OCI-LY1 (cell line): ENCODE results near the gene RAP2C.

Experiments used
- H2AFZ ChIP-seq: fragments of 200-600 bp; sonication (generic), shearing (Covaris generic); 2 replicates; pipeline ENCODE4 v1.6.0; 2014; ENCODE audit warnings: antibody characterized with exemption, mild to moderate bottlenecking, low read length
- H3F3A ChIP-seq: fragments of 200-600 bp; sonication (generic), shearing (Covaris generic); 2 replicates; pipeline ENCODE4 v1.6.0; 2014; ENCODE audit warnings: mild to moderate bottlenecking, antibody characterized with exemption, low read length, moderate library complexity; ENCODE audit not compliant: insufficient read depth
- H3K27ac ChIP-seq: fragments of 200-600 bp; sonication (generic); 2 replicates; pipeline ENCODE4 v1.5.1; 2014; ENCODE audit warnings: low read length, mixed run types, mild to moderate bottlenecking, low read depth; ENCODE audit not compliant: poor library complexity, severe bottlenecking
- H3K27me3 ChIP-seq: fragments of 200-600 bp; sonication (generic); 2 replicates; pipeline ENCODE4 v1.6.0; 2014; ENCODE audit warnings: antibody characterized with exemption, mild to moderate bottlenecking, low read length, moderate library complexity; ENCODE audit not compliant: insufficient read depth
- H3K36me3 ChIP-seq: fragments of 200-600 bp; sonication (generic); 2 replicates; pipeline ENCODE4 v1.6.1; 2014; ENCODE audit warnings: mild to moderate bottlenecking, antibody characterized with exemption, low read length, moderate library complexity, mixed read lengths; ENCODE audit not compliant: insufficient read depth
- H3K4me1 ChIP-seq: fragments of 200-600 bp; sonication (generic); 2 replicates; pipeline ENCODE4 v1.5.1; 2014; ENCODE audit warnings: mild to moderate bottlenecking, low read length, moderate library complexity; ENCODE audit not compliant: insufficient read depth, severe bottlenecking
- H3K4me2 ChIP-seq: fragments of 200-600 bp; sonication (generic), shearing (Covaris generic); 2 replicates; pipeline ENCODE4 v1.6.1; 2014; ENCODE audit warnings: low read length
- H3K4me3 ChIP-seq: fragments of 200-600 bp; sonication (generic); 2 replicates; pipeline ENCODE4 v1.5.1; 2014; ENCODE audit warnings: low read length, low read depth, mild to moderate bottlenecking, mixed read lengths; ENCODE audit not compliant: poor library complexity, severe bottlenecking
- H3K79me2 ChIP-seq: fragments of 200-600 bp; shearing (Covaris generic); 2 replicates; pipeline ENCODE4 v1.6.1; 2016; ENCODE audit warnings: mixed run types, low read length, mixed read lengths; ENCODE audit not compliant: insufficient read depth
- H3K9ac ChIP-seq: fragments of 200-600 bp; sonication (generic), shearing (Covaris generic); 2 replicates; pipeline ENCODE4 v1.6.1; 2014; ENCODE audit warnings: mild to moderate bottlenecking, low read length, mixed read lengths
- H3K9me2 ChIP-seq: fragments of 200-600 bp; sonication (generic), shearing (Covaris generic); 2 replicates; pipeline ENCODE4 v1.6.1; 2014; ENCODE audit warnings: low read depth, mild to moderate bottlenecking, low read length, mixed read lengths
- H3K9me3 ChIP-seq: fragments of 200-600 bp; shearing (Covaris generic); 2 replicates; pipeline ENCODE4 v1.6.1; 2014; ENCODE audit warnings: low read length, mixed read lengths
- H4K20me1 ChIP-seq: fragments of 200-600 bp; sonication (generic), shearing (Covaris generic); 2 replicates; pipeline ENCODE4 v1.6.0; 2016; ENCODE audit warnings: mild to moderate bottlenecking, low read length; ENCODE audit not compliant: insufficient read depth
- EZH2 ChIP-seq: fragments of 200-600 bp; sonication (generic), shearing (Covaris generic); IDR thresholded peaks from 2 replicates; pipeline ENCODE4 v1.8.0; 2017; ENCODE audit warnings: borderline replicate concordance, mixed run types, mild to moderate bottlenecking, antibody characterized with exemption, low read length, moderate library complexity, mixed read lengths
- TF ChIP-seq, protein P1 (sequence below): fragments of 200-600 bp; sonication (generic), shearing (Covaris generic); IDR thresholded peaks from 2 replicates; pipeline ENCODE4 v1.5.1; 2017; ENCODE audit warnings: mild to moderate bottlenecking, antibody characterized with exemption, low read length, moderate library complexity, mixed read lengths

RAP2C gene

DNA sequence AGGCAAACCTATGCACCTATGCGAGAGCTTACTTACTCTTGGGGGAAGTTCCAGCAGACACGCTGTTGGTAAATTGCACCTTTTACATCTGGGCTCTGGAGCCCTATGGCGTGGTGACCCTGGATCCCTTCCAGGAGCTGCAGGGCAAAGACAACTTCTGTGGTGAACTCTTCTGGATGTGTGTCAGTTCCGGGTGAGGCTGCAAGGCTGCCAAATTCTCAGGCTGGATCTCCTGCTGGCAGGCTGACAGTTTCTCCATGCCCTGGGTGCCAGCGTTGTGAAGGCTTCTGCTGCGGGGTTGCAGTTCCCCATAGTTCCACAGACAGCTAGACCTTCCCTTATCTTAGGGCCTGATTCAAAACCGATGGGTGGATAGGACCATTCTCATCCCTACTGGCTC is 37.9 kb downstream of the RAP2C start:
- H2AFZ ChIP-seq: no peak overlapping the region
- no peaks in the 10 kb centered on the region for H3K27me3 ChIP-seq
- TF ChIP-seq EZH2: no peak
- TF ChIP-seq, protein P1, sequence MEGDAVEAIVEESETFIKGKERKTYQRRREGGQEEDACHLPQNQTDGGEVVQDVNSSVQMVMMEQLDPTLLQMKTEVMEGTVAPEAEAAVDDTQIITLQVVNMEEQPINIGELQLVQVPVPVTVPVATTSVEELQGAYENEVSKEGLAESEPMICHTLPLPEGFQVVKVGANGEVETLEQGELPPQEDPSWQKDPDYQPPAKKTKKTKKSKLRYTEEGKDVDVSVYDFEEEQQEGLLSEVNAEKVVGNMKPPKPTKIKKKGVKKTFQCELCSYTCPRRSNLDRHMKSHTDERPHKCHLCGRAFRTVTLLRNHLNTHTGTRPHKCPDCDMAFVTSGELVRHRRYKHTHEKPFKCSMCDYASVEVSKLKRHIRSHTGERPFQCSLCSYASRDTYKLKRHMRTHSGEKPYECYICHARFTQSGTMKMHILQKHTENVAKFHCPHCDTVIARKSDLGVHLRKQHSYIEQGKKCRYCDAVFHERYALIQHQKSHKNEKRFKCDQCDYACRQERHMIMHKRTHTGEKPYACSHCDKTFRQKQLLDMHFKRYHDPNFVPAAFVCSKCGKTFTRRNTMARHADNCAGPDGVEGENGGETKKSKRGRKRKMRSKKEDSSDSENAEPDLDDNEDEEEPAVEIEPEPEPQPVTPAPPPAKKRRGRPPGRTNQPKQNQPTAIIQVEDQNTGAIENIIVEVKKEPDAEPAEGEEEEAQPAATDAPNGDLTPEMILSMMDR: no peak
- H3K4me2 ChIP-seq: no peak overlapping the region
- no peak overlapping the region for H3K27ac ChIP-seq
- H3F3A ChIP-seq: no peaks in the 10 kb centered on the region
- H3K36me3 ChIP-seq: no peaks in the 10 kb centered on the region
- no peaks in the 10 kb centered on the region for H3K9me2 ChIP-seq
- no peaks in the 10 kb centered on the region for H3K9me3 ChIP-seq
- no peaks in the 10 kb centered on the region for H3K4me1 ChIP-seq
- H3K4me3 ChIP-seq: no peak overlapping the region
- no peak overlapping the region for H3K9ac ChIP-seq
- no peaks in the 10 kb centered on the region for H3K79me2 ChIP-seq
- H4K20me1 ChIP-seq: no peaks in the 10 kb centered on the region

DNA sequence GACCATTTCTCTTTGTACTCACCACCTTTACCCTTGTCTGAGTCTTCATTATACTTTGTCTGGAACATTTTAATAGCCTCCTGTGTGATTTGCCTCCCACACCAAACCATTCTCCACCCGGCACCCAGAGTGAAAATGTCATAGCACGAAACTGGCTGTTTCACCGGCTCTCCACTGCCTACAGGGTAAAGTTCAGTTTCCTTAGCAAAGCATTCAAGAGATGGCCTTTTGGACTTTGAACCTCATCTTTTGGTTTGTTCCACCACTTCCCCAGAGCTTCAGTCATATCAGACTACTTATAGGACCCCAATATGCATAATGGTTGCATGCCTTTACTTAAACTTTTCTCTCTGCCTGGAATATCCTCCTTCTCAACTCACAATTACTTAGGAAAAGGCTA is 38.3 kb downstream of the RAP2C start:
- Histone ChIP-seq H3K4me2 (no peak overlapping the region), H3K4me1 (no peaks in the 10 kb centered on the region), H2AFZ (no peak overlapping the region), H3K79me2 (no peaks in the 10 kb centered on the region), H3K9me3 (no peaks in the 10 kb centered on the region), H3K4me3 (no peak overlapping the region), H3K27ac (no peak overlapping the region), H4K20me1 (no peaks in the 10 kb centered on the region), H3K27me3 (no peaks in the 10 kb centered on the region), H3F3A (no peaks in the 10 kb centered on the region), H3K36me3 (no peaks in the 10 kb centered on the region), H3K9me2 (no peaks in the 10 kb centered on the region), H3K9ac (no peak overlapping the region)
- TF ChIP-seq, protein P1: no peak
- no peak for TF ChIP-seq EZH2

DNA sequence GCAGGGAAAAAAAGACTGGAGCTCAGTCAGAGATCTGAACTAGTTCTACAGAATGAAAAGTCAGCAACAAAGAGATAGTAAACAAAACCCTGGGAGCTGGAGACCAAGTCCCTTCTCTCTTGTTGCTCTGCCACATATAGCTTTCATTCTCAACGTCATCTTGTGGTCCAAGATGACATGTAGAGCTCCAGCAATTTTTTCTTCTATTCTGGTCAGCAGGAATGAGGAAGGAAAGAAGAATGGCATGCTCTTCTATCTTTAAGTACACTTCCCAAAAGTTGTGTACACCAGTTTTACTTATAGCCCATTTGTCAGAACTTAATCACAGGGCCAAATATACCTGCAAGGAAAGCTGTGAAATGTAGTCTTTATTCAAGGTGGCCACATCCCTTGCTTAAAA is 45.6 kb downstream of the RAP2C start:
- no peaks in the 10 kb centered on the region for H3K27me3 ChIP-seq

More for the DNA sequence above, 45.6 kb downstream of the RAP2C start:
- Histone ChIP-seq H3K9ac (no peak overlapping the region), H3K27ac (no peak overlapping the region), H3K4me3 (no peak overlapping the region), H4K20me1 (no peaks in the 10 kb centered on the region), H3K9me3 (no peaks in the 10 kb centered on the region), H2AFZ (no peak overlapping the region), H3F3A (no peaks in the 10 kb centered on the region), H3K36me3 (no peaks in the 10 kb centered on the region), H3K79me2 (no peaks in the 10 kb centered on the region), H3K4me2 (no peak overlapping the region), H3K4me1 (no peaks in the 10 kb centered on the region), H3K9me2 (no peaks in the 10 kb centered on the region)
- no peak for TF ChIP-seq EZH2
- TF ChIP-seq, protein P1: no peak
